ENCODE measurements around the gene H3-3A.
A peak's percentile ranks its signal among the peaks of the same experiment; 100 is the strongest.
"Not testable (repeated sequence)": the region's sequence is repeated elsewhere in the genome, so short reads cannot be mapped to it uniquely, and the experiment has no call there.

Gene H3-3A

DNA sequence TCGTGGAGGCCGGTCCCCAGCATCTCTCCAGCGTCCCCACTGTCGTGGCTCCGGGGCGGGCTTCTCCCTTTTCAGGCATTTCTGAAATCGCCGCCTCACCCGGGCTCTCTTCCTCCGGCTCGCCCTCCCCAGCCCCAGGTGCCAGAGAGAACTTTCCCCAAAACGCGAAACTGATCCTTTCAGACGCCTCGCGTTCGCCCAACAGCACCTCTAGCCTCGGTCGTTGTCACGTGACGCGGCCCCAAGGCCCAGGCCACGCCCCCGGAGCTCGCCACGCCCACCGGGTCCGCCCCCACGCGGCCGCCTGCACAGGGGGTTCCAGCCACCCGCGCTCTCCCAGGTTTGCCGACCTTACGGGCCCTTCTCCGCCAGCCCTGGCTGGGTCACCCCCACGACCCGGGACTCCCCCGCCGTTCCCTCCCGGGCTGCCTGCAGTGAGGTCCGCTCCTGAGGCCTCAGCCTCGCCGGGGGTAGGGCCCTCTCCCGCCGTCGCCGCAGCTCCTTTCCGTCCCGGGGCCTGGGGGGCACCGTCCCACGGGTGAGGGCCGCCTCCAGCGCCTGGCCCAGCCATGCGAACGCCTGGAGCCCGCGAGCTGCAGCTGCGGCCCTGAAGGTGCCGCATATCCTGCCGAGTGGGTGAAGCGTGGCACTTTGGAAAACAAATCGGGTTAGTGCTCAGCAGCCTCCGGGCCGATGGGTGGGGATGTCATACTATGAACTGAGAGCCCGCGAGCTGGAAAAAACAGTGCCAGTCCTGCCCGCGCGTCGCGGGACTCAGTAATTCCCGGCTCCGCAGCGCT is 21.0 kb downstream of the H3-3A start:
- peak; percentile 83 to 88 (median 86) for DNase-seq (ENCODE audit: low read depth in 4 of 4, low spot score in 1 of 4)

DNA sequence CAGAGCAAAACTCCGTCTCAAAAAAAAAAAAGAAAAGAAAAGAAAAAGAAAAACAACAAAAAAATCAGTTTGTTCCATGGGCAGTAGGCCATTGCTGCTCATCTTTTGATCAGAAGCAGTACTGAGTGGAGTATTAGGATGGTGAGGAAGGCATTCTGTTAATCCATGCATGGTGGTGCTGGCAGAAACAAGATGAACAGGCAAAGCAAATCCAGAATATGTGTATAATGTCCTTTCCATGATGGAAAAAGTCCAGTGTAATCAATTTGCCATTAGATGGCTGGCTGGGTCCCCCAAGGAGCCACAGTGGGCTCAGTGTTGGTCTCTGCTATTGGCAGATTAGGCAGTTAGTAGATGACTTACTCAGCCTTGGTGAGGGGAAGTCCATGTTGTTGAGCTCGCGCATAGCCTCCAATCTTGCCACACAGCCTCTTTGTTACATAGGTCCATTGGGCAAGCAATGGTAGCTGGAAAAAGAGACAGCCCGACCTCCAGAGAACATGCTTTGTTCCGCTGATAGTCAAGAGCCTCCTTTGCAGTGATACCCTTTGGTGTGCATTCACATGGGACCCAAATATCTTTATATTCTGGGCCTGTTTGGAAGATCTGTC is 23.3 kb downstream of the H3-3A start:
- DNase-seq (ENCODE audit: low read depth in 4 of 4, low spot score in 1 of 4), result no peak

DNA sequence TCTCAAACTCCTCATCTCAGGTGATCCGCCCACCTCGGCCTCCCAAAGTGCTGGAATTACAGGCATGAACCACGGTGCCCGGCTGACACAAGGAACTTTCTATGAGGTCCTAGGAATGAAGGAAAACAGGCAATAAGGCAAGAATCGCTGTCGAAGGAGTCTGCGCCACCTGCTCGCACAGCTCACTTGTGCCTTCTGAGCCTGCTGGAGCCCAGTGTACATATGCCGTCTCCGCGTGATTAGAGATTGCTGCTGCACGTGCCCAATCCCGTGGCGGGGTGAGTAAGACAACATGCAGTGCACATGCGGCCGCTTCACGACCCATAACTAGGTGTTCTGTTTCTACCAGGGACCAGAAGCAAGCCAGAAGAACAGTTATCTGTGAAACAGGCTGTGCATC is 24.3 kb downstream of the H3-3A start:
- no peak for DNase-seq (ENCODE audit: low read depth in 4 of 4, low spot score in 1 of 4)

DNA sequence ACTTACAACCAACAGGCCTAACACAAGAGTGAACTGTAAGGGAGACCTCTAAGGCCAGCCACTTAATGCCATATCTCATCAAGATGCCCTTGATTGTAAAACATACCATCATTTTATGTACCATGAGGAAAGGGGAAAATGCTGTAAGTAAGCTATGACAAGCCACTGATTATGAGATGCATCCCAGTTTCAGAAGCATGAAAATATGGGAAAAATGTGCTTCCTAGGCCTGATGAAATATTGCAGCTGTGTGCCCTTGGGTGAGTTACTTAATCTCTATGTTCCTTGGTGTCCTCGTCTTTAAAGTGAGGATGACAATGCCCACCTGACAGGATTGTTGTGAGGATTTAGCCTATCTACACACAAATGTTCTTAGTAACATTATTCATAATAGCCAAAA is 28.9 kb downstream of the H3-3A start:
- DNase-seq (ENCODE audit: low read depth in 4 of 4, low spot score in 1 of 4), result no peak

DNA sequence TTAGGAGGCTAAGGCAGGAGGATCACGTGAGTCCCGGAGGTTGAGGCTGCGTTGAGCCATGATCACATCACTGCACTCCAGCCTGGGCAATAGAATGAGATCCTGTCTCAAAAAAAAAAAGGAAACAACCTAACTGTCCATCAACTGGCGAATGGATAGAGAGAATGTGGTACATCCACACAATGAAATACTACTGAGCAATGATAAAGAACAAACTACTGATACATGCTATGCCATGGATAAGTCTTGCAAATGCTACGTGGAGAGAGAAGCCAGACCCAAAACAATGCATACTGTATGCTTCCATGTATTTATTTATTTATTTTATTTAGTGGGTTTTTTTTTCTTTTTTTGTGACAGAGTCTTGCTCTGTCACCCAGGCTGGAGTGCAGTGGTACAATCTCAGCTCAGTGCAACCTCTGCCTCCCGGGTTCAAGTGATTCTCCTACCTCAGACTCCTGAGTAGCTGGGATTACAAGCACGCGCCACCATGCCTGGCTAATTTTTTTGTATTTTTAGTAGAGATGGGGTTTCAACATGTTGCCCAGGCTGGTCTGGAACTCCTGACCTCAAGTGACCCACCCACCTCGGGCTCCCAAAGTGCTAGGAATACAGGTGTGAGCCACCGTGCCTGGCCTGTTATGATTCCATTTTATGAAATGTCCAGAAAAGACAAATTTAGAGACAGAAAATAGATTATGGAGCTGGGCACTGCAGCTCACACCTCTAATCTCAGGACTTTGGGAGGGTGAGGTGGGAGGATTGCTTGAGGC is 29.7 kb downstream of the H3-3A start:
- DNase-seq (ENCODE audit: low read depth in 4 of 4, low spot score in 1 of 4), result not testable (repeated sequence)

DNA sequence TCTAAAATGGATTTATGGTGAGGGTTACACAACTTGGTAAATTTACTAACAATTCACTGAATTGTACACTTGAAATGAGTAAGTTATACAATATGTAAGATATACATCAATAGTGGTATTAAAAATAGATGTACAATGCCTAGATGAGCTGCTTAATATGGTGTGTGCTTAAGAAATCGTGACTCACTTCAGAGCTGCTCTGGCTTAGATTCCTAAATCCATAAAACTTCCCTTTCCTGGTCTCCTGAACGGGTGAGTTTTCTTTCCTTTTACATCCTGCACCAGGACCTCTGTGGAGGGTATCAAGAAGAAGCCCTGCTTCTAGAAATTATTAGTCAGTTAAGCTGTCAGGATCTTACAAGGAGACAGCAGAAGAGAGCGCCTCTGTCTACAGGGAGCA is 30.4 kb downstream of the H3-3A start:
- DNase-seq (ENCODE audit: low read depth in 4 of 4, low spot score in 1 of 4), result no peak

GRCh38 chr1:226093621-226094020 is 31.1 kb downstream of the H3-3A start:
- no peak for DNase-seq (ENCODE audit: low read depth in 4 of 4, low spot score in 1 of 4)

GRCh38 chr1:226094451-226094850 is 31.9 kb downstream of the H3-3A start:
- no peak for DNase-seq (ENCODE audit: low read depth in 4 of 4, low spot score in 1 of 4)

DNA sequence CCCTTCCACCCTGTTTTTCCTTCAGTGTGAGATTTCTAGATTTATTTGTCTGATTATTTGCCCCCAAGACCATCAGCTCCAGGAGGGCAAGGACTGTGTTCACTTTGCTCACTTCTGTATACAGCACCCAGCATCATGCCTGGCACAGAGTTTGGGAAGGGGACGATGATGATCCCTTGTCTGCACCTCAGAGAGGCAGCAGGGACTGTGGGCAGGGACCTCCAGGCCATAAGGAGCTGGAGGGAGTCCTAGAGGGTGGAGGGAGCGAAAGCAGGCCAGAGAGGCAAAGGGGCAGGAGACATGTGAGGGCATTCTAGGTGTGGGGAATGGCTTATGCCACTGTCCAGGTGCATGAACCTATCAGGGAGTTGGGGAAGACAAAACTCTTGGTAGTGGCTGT is 32.8 kb downstream of the H3-3A start:
- DNase-seq (ENCODE audit: low read depth in 4 of 4, low spot score in 1 of 4), result no peak

GRCh38 chr1:226097866-226098625 is 35.5 kb downstream of the H3-3A start:
- DNase-seq (ENCODE audit: low read depth in 4 of 4, low spot score in 1 of 4), result no peak

DNA sequence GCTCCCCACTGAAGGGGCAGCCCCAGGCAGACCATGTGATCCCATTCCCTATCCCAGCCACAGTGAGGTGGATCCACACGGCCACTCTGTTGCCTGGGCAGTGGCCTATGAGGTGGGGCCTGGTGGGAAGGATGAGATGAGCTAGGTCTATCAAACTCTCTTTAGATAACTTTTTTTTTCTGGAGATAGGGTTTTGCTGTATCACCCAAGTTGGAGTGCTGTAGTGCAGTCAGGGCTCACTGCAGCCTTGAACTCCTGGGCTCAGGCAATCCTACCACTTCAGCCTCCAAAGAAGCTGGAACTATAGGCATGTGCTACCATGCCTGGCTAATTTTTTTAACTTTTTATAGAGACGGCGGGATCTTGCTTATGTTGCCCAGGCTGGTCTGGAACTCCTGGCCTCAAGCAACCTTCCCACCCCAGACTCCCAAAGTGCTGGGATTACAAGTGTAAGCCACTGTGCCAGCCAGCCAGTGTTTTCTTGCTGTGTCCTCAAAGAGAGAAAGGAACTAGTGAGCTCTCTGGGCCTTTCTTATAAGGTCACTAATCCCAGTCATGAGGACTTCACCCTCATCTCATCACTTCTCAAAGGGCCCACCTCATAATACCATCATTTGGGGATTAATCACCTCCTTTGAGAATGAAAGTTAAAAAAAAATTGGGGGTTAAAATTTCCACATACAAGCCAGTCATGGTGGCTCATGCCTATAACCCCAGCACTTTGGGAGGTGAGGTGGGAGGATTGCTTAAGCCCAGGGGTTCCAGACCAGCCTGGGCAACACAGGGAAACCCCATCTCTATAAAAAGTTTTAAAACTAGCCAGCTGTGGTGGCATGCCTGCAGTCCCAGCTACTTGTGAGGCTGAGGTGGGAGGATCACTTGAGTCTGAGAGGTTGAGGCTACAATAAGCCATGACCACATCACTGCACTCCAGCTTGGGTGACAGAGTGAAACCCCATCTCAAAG is 36.6 kb downstream of the H3-3A start:
- DNase-seq (ENCODE audit: low read depth in 4 of 4, low spot score in 1 of 4), result no peak

DNA sequence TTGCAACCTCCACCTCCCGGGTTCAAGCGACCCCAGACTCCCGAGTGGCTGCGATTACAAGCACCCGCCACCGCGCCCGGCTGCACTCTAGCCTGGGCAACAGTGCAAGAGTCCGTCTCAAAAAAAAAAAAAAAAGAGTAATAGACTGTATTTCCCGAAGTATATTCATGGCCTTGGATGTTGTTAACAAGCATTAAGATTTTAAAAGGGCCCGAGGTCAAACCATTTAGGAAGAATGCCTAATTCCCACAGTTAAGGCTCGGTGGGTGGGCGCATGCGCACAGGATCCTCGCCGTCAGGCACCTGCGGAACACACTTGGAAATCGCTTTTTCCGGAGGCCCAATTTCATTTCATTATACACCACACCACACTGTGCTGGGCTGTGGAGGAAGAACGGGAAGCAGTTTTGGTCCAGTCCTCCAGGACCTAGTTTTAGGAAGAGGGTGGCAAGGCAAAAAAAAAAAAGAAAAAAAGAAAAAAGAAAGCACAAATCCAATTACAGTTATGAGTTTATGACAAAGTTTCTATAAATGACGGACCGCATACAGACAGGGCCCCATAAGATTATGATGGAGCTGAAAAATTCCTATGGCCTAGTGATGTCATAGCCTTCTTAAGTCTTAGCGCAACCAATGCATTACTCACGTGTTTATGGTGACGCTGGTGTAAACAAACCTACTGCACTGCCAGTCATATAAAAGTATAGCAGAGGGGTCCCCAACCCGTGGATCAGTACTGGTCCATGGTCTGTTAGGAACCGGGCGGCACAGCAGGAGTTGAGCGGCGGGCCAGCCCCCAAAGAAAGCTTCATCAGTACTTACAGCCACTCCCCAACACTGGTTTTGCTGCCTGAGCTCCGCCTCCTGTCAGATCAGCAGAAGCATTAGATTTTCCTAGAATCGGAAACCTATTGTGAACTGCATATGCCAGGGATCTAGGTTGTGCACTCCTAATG is 38.2 kb downstream of the H3-3A start:
- peak in 1 of 4 experiments; percentile 36 for DNase-seq (ENCODE audit: low read depth in 4 of 4, low spot score in 1 of 4)

GRCh38 chr1:226104671-226105121 is 42.2 kb downstream of the H3-3A start:
- no peak for DNase-seq (ENCODE audit: low read depth in 4 of 4, low spot score in 1 of 4)

DNA sequence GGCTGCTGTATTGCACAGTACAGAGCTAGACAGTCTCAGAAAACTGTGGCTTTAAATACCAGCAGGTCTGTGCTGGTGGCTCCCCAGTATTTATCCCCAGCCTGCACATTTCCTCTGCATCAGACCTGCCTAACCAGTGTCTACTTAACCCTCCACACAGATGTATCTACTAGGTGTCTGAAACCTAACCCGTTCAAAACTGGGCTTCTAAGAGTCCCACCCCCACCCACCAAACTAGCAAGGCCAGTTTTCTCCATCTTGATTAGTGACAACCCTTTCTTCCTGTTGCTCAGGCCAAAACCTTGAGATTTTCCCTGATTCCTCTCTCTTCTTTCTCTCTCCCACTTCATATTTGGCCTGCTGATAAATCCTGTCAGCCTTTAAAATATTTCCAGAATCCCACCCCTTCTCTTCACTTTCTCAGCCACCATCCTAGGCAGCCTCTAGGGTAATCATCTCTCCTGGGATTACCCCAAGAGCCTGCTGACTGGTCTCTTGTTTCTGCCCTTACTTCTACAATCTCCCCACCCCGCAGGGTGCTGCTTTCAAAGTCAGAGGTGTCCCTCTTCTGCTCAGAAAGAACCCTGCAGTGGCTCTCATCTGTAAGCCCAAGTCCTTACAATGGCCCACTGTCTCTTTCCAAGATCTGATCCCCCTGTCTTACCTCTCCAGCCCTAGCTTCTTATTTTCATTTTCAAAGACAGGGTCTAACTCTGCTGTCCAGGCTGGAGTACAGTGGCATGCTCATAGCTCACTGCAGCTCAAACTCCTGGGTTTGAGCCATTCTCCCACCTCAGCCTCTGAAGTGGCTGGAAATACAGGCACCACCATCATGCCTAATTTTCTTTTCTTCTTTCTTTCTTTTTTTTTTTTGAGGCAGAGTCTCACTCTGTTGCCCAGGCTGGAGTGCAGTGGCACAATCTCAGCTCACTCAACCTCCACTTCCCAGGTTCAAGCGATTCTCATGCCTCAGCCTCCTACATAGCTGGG is 45.2 kb downstream of the H3-3A start:
- no peak for DNase-seq (ENCODE audit: low read depth in 4 of 4, low spot score in 1 of 4)

- no peak for DNase-seq (ENCODE audit: low read depth in 4 of 4, low spot score in 1 of 4)
These were observed 46.7 kb downstream of the H3-3A start for GRCh38 chr1:226108935-226109828.

GRCh38 chr1:226109829-226110248 is 47.3 kb downstream of the H3-3A start:
- DNase-seq (ENCODE audit: low read depth in 4 of 4, low spot score in 1 of 4), result peak; percentile 50 to 79 (median 66)
